HCT116 (cell line): ENCODE results near the gene LRRC15. TPM values are rescaled to one million over a fixed set of nuclear protein-coding genes. Genes with fewer than 3 reads are reported as not detected.

Source experiments
- ATAC-seq: fragments of 200-7000 bp; cut with Tn5 transposase; 2 replicates; pipeline ENCODE4 v1.9.1; 2020; ENCODE audit warnings: mild to moderate bottlenecking, moderate library complexity
- BruUV-seq: library from RNA; stranded (reverse); fragments of 400-500 nt; replicated peaks from 2 replicates; lab custom pipeline; 2021; lab: Mats Ljungman, UMichigan
- CTCF ChIA-PET: fragments of 300-600 bp; sonication (Branson Sonifier 250); formaldehyde crosslinking; loops from one replicate; lab custom pipeline; 2021; ENCODE audit warnings: antibody characterized with exemption; lab: Charles Lee
- POLR2A ChIA-PET: fragments of 300-600, 350-600 bp; sonication (Branson Sonifier 250); formaldehyde crosslinking; loops from one replicate; lab custom pipeline; 2021; ENCODE audit warnings: antibody characterized with exemption; lab: Charles Lee
- RAD21 ChIA-PET, 2 experiments: fragments of 300-600 bp; sonication (Branson Sonifier 250); formaldehyde crosslinking; loops; one replicate each; lab custom pipeline; 2023; ENCODE audit warnings: low total read pairs in 2 of 2; ENCODE audit not compliant: uncharacterized antibody in 2 of 2, unreplicated experiment in 2 of 2, low non-redundant PET in 1 of 2; lab: Charles Lee
- DNase-seq: peaks from one replicate; pipeline ENCODE4 v3.0.0-alpha.2; 2010; ENCODE audit warnings: low read depth, low spot score
- H2AFZ ChIP-seq: fragments of 200-600 bp; shearing (Covaris generic), sonication (generic); 2 replicates; pipeline ENCODE4 v1.6.1; 2017; ENCODE audit warnings: low read depth, mixed run types, mixed read lengths, antibody characterized with exemption, low read length; ENCODE audit not compliant: poor library complexity, severe bottlenecking
- H3K27ac ChIP-seq: 2 replicates; pipeline ENCODE4 v1.5.1; 2012; ENCODE audit warnings: low read depth, low read length
- H3K27me3 ChIP-seq: fragments of 200-600 bp; sonication (generic); 2 replicates; pipeline ENCODE4 v1.6.1; 2016; ENCODE audit warnings: mixed run types, low read length, mixed read lengths; ENCODE audit not compliant: insufficient read depth
- H3K36me3 ChIP-seq, 2 experiments: fragments of 200-500 bp in 1 of 2; fragments of 200-600 bp in 1 of 2; sonication (Bioruptor generic) in 1 of 2; sonication (generic) in 1 of 2; 2 replicates each; pipeline versions ENCODE4 v1.5.1 to v1.6.1; 2014 to 2016; ENCODE audit warnings: low read length in 2 of 2, inconsistent platforms in 1 of 2, mixed read lengths in 1 of 2, mixed run types in 1 of 2; ENCODE audit not compliant: insufficient read depth in 2 of 2, control insufficient read depth in 1 of 2
- H3K4me1 ChIP-seq, 2 experiments: fragments of 200-600 bp in 1 of 2; sonication (generic) in 1 of 2; 2 replicates each; pipeline versions ENCODE4 v1.5.1 to v1.6.1; 2012 to 2017; ENCODE audit warnings: low read length in 2 of 2, inconsistent platforms in 1 of 2, mild to moderate bottlenecking in 1 of 2, mixed read lengths in 1 of 2, mixed run types in 1 of 2, moderate library complexity in 1 of 2; ENCODE audit not compliant: insufficient read depth in 2 of 2, control insufficient read depth in 1 of 2
- H3K4me2 ChIP-seq: fragments of 200-600 bp; sonication (generic); 2 replicates; pipeline ENCODE4 v1.6.1; 2017; ENCODE audit warnings: mixed run types, low read length, mixed read lengths
- H3K4me3 ChIP-seq, 2 experiments: fragments of 200-600 bp in 1 of 2; sonication (generic) in 1 of 2; replicated peaks in 1 of 2; 2 replicates each; pipeline ENCODE4 v1.5.1; 2011 to 2016; ENCODE audit warnings: low read length in 2 of 2, control low read depth in 1 of 2, low read depth in 1 of 2, mild to moderate bottlenecking in 1 of 2, mixed read lengths in 1 of 2, mixed run types in 1 of 2
- H3K79me2 ChIP-seq: fragments of 200-600 bp; sonication (generic); 2 replicates; pipeline ENCODE4 v1.6.1; 2017; ENCODE audit warnings: mild to moderate bottlenecking, mixed run types, low read length, moderate library complexity, mixed read lengths; ENCODE audit not compliant: insufficient read depth
- H3K9ac ChIP-seq: fragments of 200-600 bp; sonication (generic); 2 replicates; pipeline ENCODE4 v1.6.1; 2016; ENCODE audit warnings: low read length, mixed read lengths
- H3K9me2 ChIP-seq: fragments of 200-600 bp; sonication (generic), shearing (Covaris generic); 2 replicates; pipeline ENCODE4 v1.6.1; 2017; ENCODE audit warnings: mixed run types, mild to moderate bottlenecking, moderate library complexity; ENCODE audit not compliant: insufficient read depth
- H3K9me3 ChIP-seq, 2 experiments: fragments of 200-500 bp in 1 of 2; fragments of 200-600 bp in 1 of 2; sonication (Bioruptor generic) in 1 of 2; sonication (generic) in 1 of 2; 2 replicates each; pipeline ENCODE4 v1.6.1; 2014 to 2017; ENCODE audit warnings: low read length in 2 of 2, mixed read lengths in 2 of 2, inconsistent platforms in 1 of 2, low read depth in 1 of 2, mild to moderate bottlenecking in 1 of 2, mixed run types in 1 of 2, moderate library complexity in 1 of 2; ENCODE audit not compliant: control insufficient read depth in 1 of 2, insufficient read depth in 1 of 2
- H4K20me1 ChIP-seq: fragments of 200-600 bp; sonication (generic), shearing (Covaris generic); 2 replicates; pipeline ENCODE4 v1.6.1; 2017; ENCODE audit warnings: mixed run types, mild to moderate bottlenecking, moderate library complexity; ENCODE audit not compliant: insufficient read depth
- CBX3 ChIP-seq: IDR thresholded peaks from 2 replicates; pipeline ENCODE4 v1.6.1; 2012; ENCODE audit warnings: low read depth
- CTCF ChIP-seq, 3 experiments: fragments of 200-600 bp in 1 of 3; sonication (generic) in 1 of 3; IDR thresholded peaks in 2 of 3; conservative IDR thresholded peaks in 1 of 3; 2 replicates each; pipeline ENCODE4 v1.5.1; 2012 to 2017; ENCODE audit warnings: low read depth in 2 of 3, low read length in 2 of 3, antibody characterized with exemption in 1 of 3, borderline replicate concordance in 1 of 3, control low read depth in 1 of 3, mild to moderate bottlenecking in 1 of 3, mixed read lengths in 1 of 3, mixed run types in 1 of 3, moderate library complexity in 1 of 3; ENCODE audit not compliant: insufficient read depth in 1 of 3
- EGR1 ChIP-seq: IDR thresholded peaks from 2 replicates; pipeline ENCODE4 v1.6.1; 2012; ENCODE audit warnings: low read depth
- ELF1 ChIP-seq: IDR thresholded peaks from 2 replicates; pipeline ENCODE4 v1.6.1; 2012; ENCODE audit warnings: low read depth, borderline replicate concordance
- EZH2 ChIP-seq: fragments of 200-600 bp; sonication (generic); IDR thresholded peaks from 2 replicates; pipeline ENCODE4 v1.6.1; 2017; ENCODE audit warnings: antibody characterized with exemption, mixed run types
- FOSL1 ChIP-seq: IDR thresholded peaks from 2 replicates; pipeline ENCODE4 v1.6.1; 2012; ENCODE audit warnings: low read depth
- JUND ChIP-seq: IDR thresholded peaks from 2 replicates; pipeline ENCODE4 v1.6.1; 2012
- RAD21 ChIP-seq: IDR thresholded peaks from 2 replicates; pipeline ENCODE4 v1.6.1; 2012; ENCODE audit warnings: low read depth, mild to moderate bottlenecking
- SIN3A ChIP-seq: IDR thresholded peaks from 2 replicates; pipeline ENCODE4 v1.6.1; 2012; ENCODE audit warnings: low read depth
- TCF7L2 ChIP-seq: IDR thresholded peaks from 2 replicates; pipeline ENCODE4 v1.7.0; 2011; ENCODE audit warnings: borderline replicate concordance, inconsistent platforms; ENCODE audit not compliant: insufficient read depth, insufficient read length; ENCODE audit errors: extremely low read depth
- ZFX ChIP-seq: fragments of 450-650 bp; IDR thresholded peaks from 2 replicates; pipeline ENCODE4 v1.6.1; 2017
- intact Hi-C: fragments of 100-400 bp; cut with micrococcal nuclease; formaldehyde crosslinking; loops from 2 replicates; pipeline ENCODE4 v1.10.0; 2022
- total RNA-seq: library from RNA; stranded (reverse); gene quantifications from one replicate; pipeline ENCODE4 v1.2.1, GENCODE V29; 2021; ENCODE audit not compliant: unreplicated experiment

Gene LRRC15
- total RNA-seq, 1 experiment from 2014 or later: not detected

DNA sequence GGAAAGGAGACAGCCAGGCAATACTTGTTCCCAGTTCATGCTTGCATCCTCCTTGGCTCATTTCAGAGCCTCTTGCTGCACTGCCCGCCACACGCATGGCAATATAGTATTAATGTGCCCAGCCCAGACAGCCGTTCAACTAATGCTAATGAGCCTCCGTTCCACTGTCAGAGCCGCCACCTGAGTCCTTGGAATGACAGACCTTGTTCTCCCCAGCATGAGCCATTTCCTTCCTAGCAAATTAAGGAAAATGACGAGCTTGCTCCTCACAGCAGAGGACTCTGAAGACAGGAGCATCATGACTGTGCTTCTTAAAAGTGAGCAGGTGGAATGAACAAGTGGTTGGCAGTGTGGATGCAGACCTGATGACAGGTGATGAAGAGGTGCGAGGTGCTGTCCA lies 10.8 kb upstream of the LRRC15 start:
- Histone ChIP-seq H3K9me2 (no peaks in the 10 kb centered on the region), H3K27me3 (no peaks in the 10 kb centered on the region), H3K9me3 (no peaks in the 10 kb centered on the region), H3K9ac (no peak overlapping the region), H4K20me1 (no peaks in the 10 kb centered on the region), H3K4me2 (no peak overlapping the region)
- BruUV-seq: no TSS peak
- RAD21 ChIA-PET: no interaction called here
- no peak for TF ChIP-seq JUND
- no peak for TF ChIP-seq RAD21
- no peak for TF ChIP-seq ZFX
- TF ChIP-seq, all 23 proteins: peak for 0
- DNase-seq (no peak), ATAC-seq (no peak)
- POLR2A ChIA-PET: no interaction called here
- Histone ChIP-seq H3K27ac (no peak overlapping the region), H3K4me1 (peaks cover 0 to 6% of the 10 kb centered on the region in 2 experiments; a peak in 1 of 4 replicates), H3K79me2 (no peaks in the 10 kb centered on the region), H3K4me3 (no peak overlapping the region), H3K36me3 (no peaks in the 10 kb centered on the region), H2AFZ (no peak overlapping the region)
- CTCF ChIA-PET: no interaction called here
- intact Hi-C loops: no loop called here

DNA sequence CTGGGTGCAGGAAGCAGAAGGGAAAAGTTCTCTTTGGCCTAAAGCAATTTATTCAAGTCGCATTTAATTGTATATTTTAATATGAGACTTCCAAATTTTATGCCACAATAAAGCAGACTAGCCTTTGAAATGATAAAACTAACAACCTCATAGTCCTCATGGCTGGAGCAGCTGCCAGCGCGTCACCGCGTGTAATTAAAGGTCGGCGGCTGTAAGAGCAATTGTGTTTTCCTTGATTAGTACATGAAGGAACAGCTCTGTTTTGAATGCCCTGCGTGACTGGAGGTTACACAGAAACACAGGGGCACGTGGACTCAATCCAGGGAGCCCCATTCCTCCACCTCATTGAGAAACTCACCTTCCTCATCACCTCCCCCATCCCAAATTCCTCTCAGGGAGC lies 10.1 kb upstream of the LRRC15 start:
- CTCF ChIA-PET: no interaction called here
- DNase-seq (no peak), ATAC-seq (no peak)
- POLR2A ChIA-PET: no interaction called here
- no peak for TF ChIP-seq EZH2
- no peak for TF ChIP-seq ELF1
- TF ChIP-seq RAD21: no peak
- no peak for TF ChIP-seq EGR1
- no peak for TF ChIP-seq SIN3A
- no peak for TF ChIP-seq FOSL1
- no peak for TF ChIP-seq TCF7L2
- no peak for TF ChIP-seq CTCF (IDR thresholded peaks at IDR 0.05 in 2 of 3, conservative IDR thresholded peaks at IDR 0.05 in 1 of 3; ENCODE audit: borderline replicate concordance in 1 of 3, insufficient read depth in 1 of 3, low read depth in 2 of 3, low read length in 2 of 3)
- no peak for TF ChIP-seq CBX3
- Histone ChIP-seq H3K79me2 (no peaks in the 10 kb centered on the region), H3K4me2 (no peak overlapping the region), H3K36me3 (no peaks in the 10 kb centered on the region), H3K9ac (no peak overlapping the region), H3K4me1 (peaks cover 0 to 6% of the 10 kb centered on the region in 2 experiments; a peak in 1 of 4 replicates), H3K27me3 (no peaks in the 10 kb centered on the region), H4K20me1 (no peaks in the 10 kb centered on the region), H3K9me3 (no peaks in the 10 kb centered on the region), H2AFZ (no peak overlapping the region), H3K4me3 (no peak overlapping the region), H3K9me2 (no peaks in the 10 kb centered on the region), H3K27ac (no peak overlapping the region)
- intact Hi-C loops: no loop called here
- RAD21 ChIA-PET: no interaction called here
- no TSS peak for BruUV-seq
